Activated naive CD4-positive, alpha-beta T cell treated with anti-CD3 and anti-CD28 coated beads, Interleukin-2, amount 50 U/mL, for 72 hours (primary cell): ENCODE data around the gene SHANK1. TPM values are rescaled to one million over a fixed set of nuclear protein-coding genes. Genes with fewer than 3 reads are reported as not detected.

Experiments used
- ATAC-seq, 2 donors: fragments of 150-1000 bp; cut with Tn5 transposase; 2 replicates each; pipeline ENCODE4 v1.10.0; 2021; ENCODE audit warnings: mild to moderate bottlenecking in 2 of 2, moderate library complexity in 2 of 2
- DNase-seq, 2 donors: peaks; one replicate each; pipeline ENCODE4 v3.0.0; 2021 to 2022; ENCODE audit warnings: low spot score in 2 of 2
- H3K27ac Mint-ChIP-seq, 2 donors: one replicate each; pipeline ENCODE4 v1.8.0; 2022; ENCODE audit warnings: mild to moderate bottlenecking in 2 of 2, mixed read lengths in 2 of 2
- H3K36me3 Mint-ChIP-seq, 2 donors: one replicate each; pipeline ENCODE4 v1.8.0; 2022; ENCODE audit warnings: mixed read lengths in 2 of 2
- H3K9me3 Mint-ChIP-seq, 2 donors: one replicate each; pipeline ENCODE4 v1.8.0; 2022; ENCODE audit warnings: mixed read lengths in 2 of 2
- total RNA-seq, 2 donors: library from RNA; stranded (reverse); gene quantifications; one replicate each; pipeline ENCODE4 v1.2.3, GENCODE V29; 2022

SHANK1 gene
- total RNA-seq, 2 donors from 2014 or later = 0.14 TPM; not detected in 1

GRCh38 chr19:50703915-50704796 lies 15.4 kb downstream of the SHANK1 start:
- Mint-ChIP-seq H3K36me3 (no peaks in the 10 kb centered on the region), H3K27ac (no peak overlapping the region), H3K9me3 (no peaks in the 10 kb centered on the region)
- ATAC-seq (no peak), DNase-seq (no peak)

DNA sequence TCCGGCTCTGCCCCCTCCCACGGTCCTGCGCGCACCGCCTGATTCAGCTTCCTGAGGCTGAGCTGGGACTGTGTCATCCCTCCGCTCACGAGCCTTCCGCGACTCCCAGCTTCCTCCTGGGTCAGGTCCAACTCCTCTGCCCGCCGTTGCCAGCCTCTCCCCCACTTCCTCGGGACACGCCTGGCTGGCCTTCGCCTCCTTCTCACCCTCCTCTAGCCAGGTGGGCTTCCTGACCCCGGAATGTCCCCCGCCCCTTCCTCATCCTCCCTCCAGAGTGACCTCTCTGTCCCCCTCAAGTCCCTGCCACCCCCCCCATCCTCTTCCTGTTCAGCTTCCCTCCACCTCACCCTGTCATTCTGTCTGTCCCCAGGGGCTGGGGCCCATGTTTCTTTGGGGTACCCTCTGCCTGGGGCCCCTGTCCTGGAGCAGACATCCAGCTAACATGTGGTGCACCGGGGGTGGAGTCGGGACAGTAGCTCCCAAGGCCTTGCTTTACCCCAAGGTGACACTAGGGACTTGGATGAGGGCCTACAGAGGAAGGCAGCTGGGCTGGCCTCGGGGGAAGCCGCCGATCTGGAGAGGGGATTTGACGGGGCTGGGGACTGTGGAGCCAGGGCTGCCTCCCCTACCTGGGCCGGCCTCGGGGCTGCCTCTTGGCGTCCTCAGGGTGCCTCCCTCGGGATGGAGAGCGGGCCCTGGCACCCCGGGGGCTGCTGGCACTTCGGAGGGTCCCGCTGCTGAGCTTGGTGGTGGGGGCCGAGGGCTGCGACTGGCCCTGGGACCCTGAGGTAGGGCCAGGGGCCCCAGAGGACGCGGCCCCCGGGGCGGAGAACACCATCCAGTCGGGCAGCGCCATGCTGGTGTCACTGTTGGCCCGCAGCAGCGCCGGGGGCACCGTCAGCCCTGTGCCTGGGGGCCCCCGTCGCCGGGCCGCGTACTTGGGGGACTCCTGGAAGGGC lies 16.5 kb downstream of the SHANK1 start:
- DNase-seq = no peak
- ATAC-seq = no peak
- Mint-ChIP-seq H3K27ac (no peak overlapping the region), H3K9me3 (no peaks in the 10 kb centered on the region), H3K36me3 (no peaks in the 10 kb centered on the region)

GRCh38 chr19:50702158-50702870 lies 17.3 kb downstream of the SHANK1 start:
- ATAC-seq = no peak
- no peak overlapping the region for H3K27ac Mint-ChIP-seq
- no peaks in the 10 kb centered on the region for H3K36me3 Mint-ChIP-seq
- no peak for DNase-seq
- H3K9me3 Mint-ChIP-seq = no peaks in the 10 kb centered on the region

- no peaks in the 10 kb centered on the region for H3K9me3 Mint-ChIP-seq
- H3K27ac Mint-ChIP-seq = no peak overlapping the region
- DNase-seq = no peak
- no peaks in the 10 kb centered on the region for H3K36me3 Mint-ChIP-seq
- no peak for ATAC-seq
Observed at GRCh38 chr19:50701367-50701985, 18.1 kb downstream of the SHANK1 start.

GRCh38 chr19:50697414-50698124 lies 22.0 kb downstream of the SHANK1 start:
- Mint-ChIP-seq H3K36me3 (no peaks in the 10 kb centered on the region), H3K27ac (no peak overlapping the region), H3K9me3 (no peaks in the 10 kb centered on the region)
- ATAC-seq (no peak), DNase-seq (no peak)

- ATAC-seq (no peak), DNase-seq (no peak)
- Mint-ChIP-seq H3K9me3 (no peaks in the 10 kb centered on the region), H3K36me3 (no peaks in the 10 kb centered on the region), H3K27ac (no peak overlapping the region)
Observed at GRCh38 chr19:50696094-50696483, 23.5 kb downstream of the SHANK1 start.

DNA sequence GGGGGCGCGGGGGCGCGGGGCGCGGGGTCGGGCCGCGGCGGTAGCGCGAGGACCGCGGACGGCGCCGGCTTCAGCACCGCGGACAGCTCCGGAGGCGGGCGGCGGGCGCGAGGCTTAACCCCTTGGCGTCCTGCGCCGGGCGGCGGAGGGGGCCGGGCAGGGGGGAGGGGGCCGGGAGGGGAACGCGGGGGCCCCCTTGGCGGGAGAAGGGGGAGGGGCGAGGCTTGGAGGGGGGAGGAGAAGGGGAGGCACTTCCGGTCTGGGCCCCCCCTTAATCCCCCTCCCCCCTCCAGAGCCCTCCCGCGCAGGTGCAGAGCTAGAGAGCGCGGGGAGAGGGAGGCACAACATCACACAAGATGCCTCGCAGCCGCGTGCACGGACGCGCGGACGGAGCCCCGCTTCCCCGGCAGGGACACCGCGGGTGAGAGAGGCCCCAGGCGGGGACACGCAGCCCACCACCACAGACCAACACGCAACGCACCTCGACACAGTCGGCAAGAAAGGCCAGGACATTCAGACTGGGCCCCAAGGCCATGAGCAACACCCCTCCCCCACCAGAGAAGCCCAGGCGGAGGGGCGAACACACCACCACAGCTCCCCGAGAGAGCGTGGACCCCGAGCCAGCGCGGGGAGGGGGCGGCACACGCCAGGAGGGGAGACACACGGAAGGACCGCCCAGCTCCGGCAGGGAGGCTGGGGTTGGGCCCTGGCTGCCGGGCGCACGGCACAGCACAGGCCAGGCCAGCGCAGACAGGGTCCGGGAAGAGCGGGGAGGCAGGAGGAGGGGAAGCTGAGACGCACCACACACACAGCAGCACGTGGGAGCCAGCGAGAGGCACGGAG lies 24.1 kb downstream of the SHANK1 start:
- H3K36me3 Mint-ChIP-seq = no peaks in the 10 kb centered on the region
- DNase-seq (peak in 1 of 2 donors; percentile 61), ATAC-seq (peak in 1 of 2 donors; percentile 60)
- no peak overlapping the region for H3K27ac Mint-ChIP-seq
- no peaks in the 10 kb centered on the region for H3K9me3 Mint-ChIP-seq

GRCh38 chr19:50694815-50695145 lies 24.8 kb downstream of the SHANK1 start:
- DNase-seq = no peak
- Mint-ChIP-seq H3K36me3 (no peaks in the 10 kb centered on the region), H3K9me3 (no peaks in the 10 kb centered on the region), H3K27ac (no peak overlapping the region)
- no peak for ATAC-seq

GRCh38 chr19:50693064-50693975 lies 26.3 kb downstream of the SHANK1 start:
- ATAC-seq = no peak
- H3K36me3 Mint-ChIP-seq = no peaks in the 10 kb centered on the region
- DNase-seq = no peak
- no peak overlapping the region for H3K27ac Mint-ChIP-seq
- H3K9me3 Mint-ChIP-seq = no peaks in the 10 kb centered on the region

DNA sequence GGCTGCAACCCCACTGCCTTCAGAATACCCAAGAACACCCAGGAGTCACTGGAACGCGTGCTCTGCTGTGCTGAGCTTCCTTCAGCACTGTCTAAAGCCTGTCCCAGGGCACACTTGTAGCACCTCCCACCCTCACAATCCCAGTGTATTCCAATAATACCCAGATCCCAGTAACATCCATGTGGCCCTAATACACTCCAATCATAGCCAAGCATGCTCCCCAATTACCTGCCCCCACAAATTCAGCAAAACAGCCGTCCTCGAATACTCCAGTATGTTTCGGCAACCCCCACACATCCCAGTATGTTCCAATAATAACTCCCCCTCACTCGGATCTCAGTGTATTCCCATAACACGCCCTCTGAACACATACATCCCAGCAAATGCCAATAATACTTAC lies 29.2 kb downstream of the SHANK1 start:
- Mint-ChIP-seq H3K36me3 (no peaks in the 10 kb centered on the region), H3K9me3 (no peaks in the 10 kb centered on the region), H3K27ac (no peak overlapping the region)
- ATAC-seq (no peak), DNase-seq (no peak)

DNA sequence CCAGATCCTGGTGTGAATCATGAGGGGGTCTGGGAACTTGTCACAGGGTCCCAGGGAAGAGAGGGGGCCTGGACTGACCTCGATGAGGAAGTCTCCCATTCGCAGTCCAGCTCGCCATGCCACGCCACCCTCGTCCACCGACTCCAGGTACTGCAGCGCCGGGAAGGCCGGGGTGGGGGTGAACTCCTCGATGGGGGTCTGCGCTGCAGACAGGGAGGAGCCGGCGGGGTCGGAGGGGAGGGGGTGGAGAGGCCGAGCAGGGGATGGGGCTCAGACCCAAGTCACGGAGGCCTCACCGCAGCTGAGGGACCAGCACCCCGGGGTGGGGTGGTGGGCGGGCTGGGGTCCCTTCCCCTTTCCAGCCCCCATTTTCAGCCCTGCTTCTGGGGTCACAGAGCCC lies 30.8 kb downstream of the SHANK1 start:
- no peak for ATAC-seq
- Mint-ChIP-seq H3K27ac (no peak overlapping the region), H3K36me3 (no peaks in the 10 kb centered on the region), H3K9me3 (no peaks in the 10 kb centered on the region)
- no peak for DNase-seq

DNA sequence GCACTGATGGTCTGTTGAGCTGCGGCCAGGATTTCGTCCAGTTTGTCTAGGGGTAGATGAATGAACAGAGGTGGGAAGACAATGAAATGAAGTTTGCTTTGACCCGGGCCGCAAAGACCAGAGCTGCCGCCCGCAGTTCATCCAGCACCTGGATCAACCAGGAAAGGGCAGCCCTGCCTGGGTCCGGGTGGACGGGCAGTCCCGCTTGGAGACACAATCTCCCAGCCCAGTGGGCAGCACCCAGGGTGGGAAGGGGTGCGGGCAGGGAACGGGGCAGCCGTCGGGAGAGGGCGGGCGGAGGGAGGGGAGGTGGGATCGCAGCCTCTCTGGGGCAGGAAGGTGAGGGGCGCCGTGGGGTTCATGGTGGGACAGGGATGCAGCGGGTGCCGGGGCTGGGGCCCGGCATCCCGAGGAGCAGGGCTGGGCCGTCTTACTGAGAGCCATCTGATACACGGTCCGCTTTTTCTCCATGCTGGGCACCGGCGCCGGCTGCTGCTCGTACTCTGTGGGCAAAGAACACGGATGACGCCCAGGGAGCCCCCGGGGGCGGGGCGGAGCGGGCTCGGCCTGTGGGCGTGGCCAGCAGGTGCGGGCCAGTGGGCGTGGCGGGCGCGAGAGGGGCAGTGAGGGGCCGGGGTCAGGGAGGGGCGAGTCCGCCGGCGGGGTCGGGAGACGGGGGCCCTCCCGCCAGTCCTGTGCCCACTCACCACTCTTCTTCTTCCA lies 33.1 kb downstream of the SHANK1 start:
- ATAC-seq (no peak), DNase-seq (no peak)
- H3K27ac Mint-ChIP-seq = no peak overlapping the region
- H3K9me3 Mint-ChIP-seq = no peaks in the 10 kb centered on the region
- H3K36me3 Mint-ChIP-seq = no peaks in the 10 kb centered on the region

DNA sequence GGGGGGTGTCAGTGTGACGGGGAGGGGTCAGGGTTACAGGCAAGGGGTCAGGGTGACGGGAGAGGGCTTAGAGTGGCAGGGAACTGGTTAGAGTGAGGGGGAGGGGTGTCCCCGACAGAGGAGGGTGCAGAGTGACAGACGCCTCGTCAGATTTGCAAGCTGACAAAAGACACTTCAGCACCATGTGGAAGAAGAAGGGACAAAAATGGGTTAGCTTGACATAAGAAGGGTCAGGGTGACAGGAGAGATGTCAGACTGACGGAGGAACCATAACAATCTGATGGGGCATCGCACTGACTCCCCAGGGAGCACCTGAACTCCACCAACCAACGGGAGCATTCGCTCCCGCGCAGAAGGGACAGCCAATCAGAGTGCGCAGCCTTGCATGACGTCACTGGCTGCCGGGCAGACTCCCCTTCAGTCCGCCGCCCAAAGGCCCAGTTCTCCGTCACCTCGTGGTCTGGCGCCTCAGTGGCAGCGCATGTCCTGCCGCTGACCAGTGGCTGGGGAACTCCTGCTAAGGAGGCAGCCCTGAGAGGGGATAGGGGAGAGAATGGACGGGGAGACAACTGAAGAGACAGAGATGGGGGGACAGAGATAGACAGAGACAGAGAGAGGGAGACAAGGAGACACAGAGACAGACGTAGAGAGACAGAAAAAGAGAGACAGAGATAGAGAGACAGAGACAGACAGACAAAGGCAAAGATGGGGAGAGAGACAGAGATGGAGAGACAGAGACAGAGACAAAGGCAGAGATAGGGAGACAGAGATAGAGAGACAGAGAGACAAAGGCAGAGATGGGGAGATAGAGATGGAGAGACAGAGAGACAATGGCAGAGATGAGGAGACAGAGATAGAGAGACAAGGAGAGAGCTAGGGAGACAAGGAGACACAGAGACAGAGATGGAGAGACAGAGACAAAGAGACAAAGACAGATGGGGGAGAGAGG lies 40.2 kb downstream of the SHANK1 start:
- H3K27ac Mint-ChIP-seq = no peak overlapping the region
- ATAC-seq (peak; percentile 96 to 99), DNase-seq (peak; percentile 60 to 78)
- no peaks in the 10 kb centered on the region for H3K9me3 Mint-ChIP-seq
- no peaks in the 10 kb centered on the region for H3K36me3 Mint-ChIP-seq
